Right lobe of liver (tissue), 6 donors: Measurements from ENCODE around the gene FBXO46. TPM values are rescaled to one million over a fixed set of nuclear protein-coding genes. Genes with fewer than 3 reads are reported as not detected.

Source experiments
- ATAC-seq, 4 donors: fragments of 200-7000 bp; cut with Tn5 transposase; one replicate each; pipeline ENCODE4 v1.9.1; 2020; ENCODE audit warnings: mild to moderate bottlenecking in 4 of 4, moderate library complexity in 4 of 4
- DNase-seq, 3 donors: peaks; one replicate each; pipeline ENCODE4 v3.0.0-alpha.2; 2020
- H3K27ac ChIP-seq, 3 donors: fragments of 200-600 bp; one replicate each; pipeline ENCODE4 v1.8.0; 2022
- H3K27me3 ChIP-seq, 2 donors: fragments of 200-600 bp; one replicate each; pipeline ENCODE4 v1.8.0; 2022
- H3K36me3 ChIP-seq, 4 donors: fragments of 200-600 bp; sonication (generic) in 1 of 4; one replicate each; pipeline versions ENCODE4 v1.5.1 to v1.8.0; 2017 to 2022; ENCODE audit warnings: control low read depth in 1 of 4
- H3K4me1 ChIP-seq, 4 donors: fragments of 200-600 bp; sonication (generic) in 1 of 4; one replicate each; pipeline versions ENCODE4 v1.5.1 to v1.8.0; 2017 to 2022; ENCODE audit warnings: control low read depth in 1 of 4
- H3K4me3 ChIP-seq, 3 donors: fragments of 200-600 bp; one replicate each; pipeline ENCODE4 v1.8.0; 2022
- H3K9me3 ChIP-seq, 4 donors: fragments of 200-600 bp; sonication (generic) in 1 of 4; one replicate each; pipeline versions ENCODE4 v1.5.1 to v1.8.0; 2017 to 2022; ENCODE audit warnings: control low read depth in 1 of 4
- POLR2A ChIP-seq: fragments of 450-650 bp; IDR thresholded peaks from one replicate; pipeline ENCODE4 v1.6.1; 2017; ENCODE audit warnings: antibody characterized with exemption, mild to moderate bottlenecking
- WGBS: methylation state at CpG from one replicate; pipeline ENCODE4 v1.1.6; 2018; ENCODE audit warnings: low coverage, low lambda C conversion rate; ENCODE audit not compliant: insufficient coverage; ENCODE audit errors: missing lambda C conversion rate; 5-methylcytosine and 5-hydroxymethylcytosine counted together
- intact Hi-C, 2 donors: fragments of 100-400 bp; cut with DNase I; formaldehyde crosslinking; loops; one replicate each; pipeline versions ENCODE4 v1.11.2 to v1.14.1; 2022
- total RNA-seq, 6 experiments: library from RNA; depleted of rRNA in 2 of 6; stranded (reverse); fragments of >200 nt in 2 of 6; fragmentation: NEBNext Ultra II Directional in 3 of 6; extraction: Animal tissue kit (Norgen Biotek cat#: 25700) in 3 of 6; gene quantifications; one replicate each; pipeline versions ENCODE4 v1.1.0 to v1.2.4, GENCODE V29; 2016 to 2023
- TF ChIP-seq, protein P1 (sequence below), 4 donors: fragments of 200-600 bp in 3 of 4; fragments of 450-650 bp in 1 of 4; IDR thresholded peaks; one replicate each; pipeline versions ENCODE4 v1.5.1 to v1.8.0; 2016 to 2022; ENCODE audit warnings: antibody characterized with exemption in 4 of 4, mild to moderate bottlenecking in 2 of 4
- donor health status: DM: no; HTN: yes; CAD: no.
- donor health status: DM: no; HTN: no; CAD: no.
- donor health status: DM: no; HTN: no; CAD: no.
- donor health status: DM: no; HTN: yes; CAD: no.
- donor health status: DM: no; HTN: yes; CAD: no.

FBXO46 gene
- total RNA-seq, 6 experiments from 2014 or later, result 5.6 to 12.4 (median 7.4) TPM

- Histone ChIP-seq H3K4me3 (peak overlapping the region in 1 of 3 donors; percentile 16), H3K27ac (no peak overlapping the region), H3K9me3 (no peaks in the 10 kb centered on the region), H3K27me3 (peaks cover 0 to 4% of the 10 kb centered on the region in 2 donors), H3K36me3 (no peaks in the 10 kb centered on the region), H3K4me1 (peaks cover 0 to 4% (median 1%) of the 10 kb centered on the region in 4 donors)
- DNase-seq (peak in 1 of 3 donors; percentile 34), ATAC-seq (peak in 1 of 4 donors; percentile 2)
- TF ChIP-seq, protein P1, sequence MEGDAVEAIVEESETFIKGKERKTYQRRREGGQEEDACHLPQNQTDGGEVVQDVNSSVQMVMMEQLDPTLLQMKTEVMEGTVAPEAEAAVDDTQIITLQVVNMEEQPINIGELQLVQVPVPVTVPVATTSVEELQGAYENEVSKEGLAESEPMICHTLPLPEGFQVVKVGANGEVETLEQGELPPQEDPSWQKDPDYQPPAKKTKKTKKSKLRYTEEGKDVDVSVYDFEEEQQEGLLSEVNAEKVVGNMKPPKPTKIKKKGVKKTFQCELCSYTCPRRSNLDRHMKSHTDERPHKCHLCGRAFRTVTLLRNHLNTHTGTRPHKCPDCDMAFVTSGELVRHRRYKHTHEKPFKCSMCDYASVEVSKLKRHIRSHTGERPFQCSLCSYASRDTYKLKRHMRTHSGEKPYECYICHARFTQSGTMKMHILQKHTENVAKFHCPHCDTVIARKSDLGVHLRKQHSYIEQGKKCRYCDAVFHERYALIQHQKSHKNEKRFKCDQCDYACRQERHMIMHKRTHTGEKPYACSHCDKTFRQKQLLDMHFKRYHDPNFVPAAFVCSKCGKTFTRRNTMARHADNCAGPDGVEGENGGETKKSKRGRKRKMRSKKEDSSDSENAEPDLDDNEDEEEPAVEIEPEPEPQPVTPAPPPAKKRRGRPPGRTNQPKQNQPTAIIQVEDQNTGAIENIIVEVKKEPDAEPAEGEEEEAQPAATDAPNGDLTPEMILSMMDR (IDR thresholded peaks at IDR 0.05), result no peak
- TF ChIP-seq POLR2A, result no peak
- 63% methylated on average over 2 of the region's 28 CpGs for WGBS
- intact Hi-C loops, result no loop called here
Measured at GRCh38 chr19:45676851-45677263, 53.8 kb downstream of the FBXO46 start.

GRCh38 chr19:45674946-45675345, 55.8 kb downstream of the FBXO46 start:
- H3K27me3 ChIP-seq, result peaks cover 0 to 15% of the 10 kb centered on the region in 2 donors
- DNase-seq (no peak), ATAC-seq (no peak)
- 68% methylated on average over 7 of the region's 7 CpGs for WGBS
- H3K9me3 ChIP-seq, result no peaks in the 10 kb centered on the region
- no peak for TF ChIP-seq POLR2A
- TF ChIP-seq, protein P1 (IDR thresholded peaks at IDR 0.05), result no peak
- intact Hi-C loops, result no loop called here
- H3K4me3 ChIP-seq, result no peak overlapping the region
- H3K27ac ChIP-seq, result no peak overlapping the region
- no peaks in the 10 kb centered on the region for H3K36me3 ChIP-seq
- no peaks in the 10 kb centered on the region for H3K4me1 ChIP-seq

DNA sequence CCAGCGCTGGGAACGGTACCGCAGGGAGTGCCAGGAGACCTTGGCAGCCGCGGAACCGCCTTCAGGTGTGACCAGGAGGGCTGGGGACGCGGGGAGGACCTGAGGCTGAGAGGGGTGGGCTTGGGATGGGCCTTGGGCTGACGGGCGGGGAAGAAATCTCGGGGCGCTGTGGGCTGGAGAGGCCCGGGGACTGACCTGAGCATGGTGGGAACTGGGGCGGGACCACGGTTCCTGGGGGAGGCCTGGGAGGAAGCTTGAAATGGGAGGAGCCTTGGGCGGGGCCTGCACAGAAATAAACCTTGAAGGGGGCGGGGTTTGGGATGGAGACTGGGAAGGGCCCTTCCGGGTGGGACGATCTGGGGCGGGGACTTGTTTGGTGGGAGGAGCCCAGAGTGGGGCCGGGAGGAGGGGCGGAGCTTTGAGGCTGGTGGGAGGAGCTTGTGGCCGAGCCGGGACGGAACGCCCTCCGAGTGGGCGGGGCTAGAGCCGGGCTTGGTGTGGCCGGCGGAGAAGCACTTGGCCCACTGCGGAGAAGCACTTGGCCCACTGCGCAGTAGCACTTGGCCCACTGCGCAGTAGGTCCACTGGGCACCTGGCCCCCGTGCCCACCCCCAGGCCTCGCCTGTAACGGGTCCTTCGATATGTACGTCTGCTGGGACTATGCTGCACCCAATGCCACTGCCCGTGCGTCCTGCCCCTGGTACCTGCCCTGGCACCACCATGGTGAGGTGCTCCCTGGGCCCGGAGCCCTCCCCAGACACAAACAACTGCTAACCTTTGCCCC, 59.8 kb downstream of the FBXO46 start:
- no peaks in the 10 kb centered on the region for H3K9me3 ChIP-seq
- H3K36me3 ChIP-seq, result no peaks in the 10 kb centered on the region
- peaks cover 0 to 13% of the 10 kb centered on the region in 2 donors for H3K27me3 ChIP-seq
- no peak overlapping the region for H3K4me3 ChIP-seq
- no peak for TF ChIP-seq POLR2A
- TF ChIP-seq, protein P1 (IDR thresholded peaks at IDR 0.05), result no peak
- intact Hi-C loops, result no loop called here
- WGBS, result 7% methylated on average over 23 of the region's 42 CpGs
- ATAC-seq (peak; percentile 70 to 72 (median 72)), DNase-seq (peak; percentile 60 to 73 (median 69))
- H3K27ac ChIP-seq, result no peak overlapping the region
- H3K4me1 ChIP-seq, result peaks cover 0 to 11% (median 0%) of the 10 kb centered on the region in 4 donors

- WGBS, result 2% methylated on average over 19 of the region's 19 CpGs
- intact Hi-C loops, result no loop called here
- Histone ChIP-seq H3K9me3 (no peaks in the 10 kb centered on the region), H3K27ac (no peak overlapping the region), H3K4me1 (peaks cover 0 to 11% (median 0%) of the 10 kb centered on the region in 4 donors), H3K36me3 (no peaks in the 10 kb centered on the region), H3K4me3 (peak overlapping the region in 1 of 3 donors; percentile 19), H3K27me3 (peaks cover 0 to 13% of the 10 kb centered on the region in 2 donors)
- TF ChIP-seq, protein P1 (IDR thresholded peaks at IDR 0.05), result no peak
- no peak for TF ChIP-seq POLR2A
- ATAC-seq (peak in 1 of 4 donors; percentile 9), DNase-seq (no peak)
Measured at GRCh38 chr19:45668342-45668871, 62.3 kb downstream of the FBXO46 start.
